Naive thymus-derived CD4-positive, alpha-beta T cell (primary cell): ENCODE results near the gene UNC13C. TPM values are rescaled to one million over a fixed set of nuclear protein-coding genes. Genes with fewer than 3 reads are reported as not detected.

ENCODE experiments used
- ATAC-seq: fragments of 150-1000 bp; cut with Tn5 transposase; 2 replicates; pipeline ENCODE4 v1.10.0; 2021; ENCODE audit warnings: mild to moderate bottlenecking, moderate library complexity
- CTCF ChIA-PET: fragments of 350-600 bp; sonication (Branson Sonifier 250); formaldehyde crosslinking; loops from one replicate; lab custom pipeline; 2021; ENCODE audit warnings: antibody characterized with exemption; lab: Charles Lee
- POLR2A ChIA-PET: fragments of 350-600 bp; sonication (Branson Sonifier 250); formaldehyde crosslinking; loops from one replicate; lab custom pipeline; 2021; ENCODE audit warnings: antibody characterized with exemption, inconsistent platforms; lab: Charles Lee
- DNase-seq, 9 donors: peaks; one replicate each; pipeline versions ENCODE4 v3.0.0 to v3.0.0-alpha.2; 2020 to 2022; ENCODE audit warnings: mixed read lengths in 1 of 9
- H3K27ac ChIP-seq: one replicate; pipeline ENCODE4 v1.7.0; 2013; ENCODE audit warnings: mild to moderate bottlenecking, low read depth, low read length, moderate library complexity
- H3K27me3 ChIP-seq, 2 donors: one replicate each; pipeline ENCODE4 v1.7.0; 2013; ENCODE audit warnings: low read length in 2 of 2, mild to moderate bottlenecking in 2 of 2, moderate library complexity in 2 of 2; ENCODE audit not compliant: control insufficient read depth in 2 of 2, insufficient read depth in 2 of 2
- H3K36me3 ChIP-seq, 3 experiments: 1 replicate in 2 of 3; 2 replicates in 1 of 3; pipeline ENCODE4 v1.7.0; 2013; ENCODE audit warnings: low read length in 3 of 3, mild to moderate bottlenecking in 3 of 3, moderate library complexity in 1 of 3; ENCODE audit not compliant: insufficient read depth in 3 of 3, control insufficient read depth in 2 of 3
- H3K4me1 ChIP-seq, 2 donors: one replicate each; pipeline ENCODE4 v1.7.0; 2013; ENCODE audit warnings: low read length in 2 of 2, mild to moderate bottlenecking in 2 of 2, moderate library complexity in 1 of 2; ENCODE audit not compliant: control insufficient read depth in 2 of 2, insufficient read depth in 2 of 2
- H3K4me3 ChIP-seq: 2 replicates; pipeline ENCODE4 v1.7.0; 2013; ENCODE audit warnings: mild to moderate bottlenecking, low read length
- H3K9me3 ChIP-seq, 3 experiments: 1 replicate in 2 of 3; 2 replicates in 1 of 3; pipeline ENCODE4 v1.7.0; 2013; ENCODE audit warnings: low read length in 3 of 3; ENCODE audit not compliant: control insufficient read depth in 2 of 3
- H3K27ac Mint-ChIP-seq, 9 donors: one replicate each; pipeline ENCODE4 v1.8.0; 2020 to 2022; ENCODE audit warnings: mixed read lengths in 9 of 9, mild to moderate bottlenecking in 8 of 9, moderate library complexity in 5 of 9, inconsistent platforms in 2 of 9
- H3K27me3 Mint-ChIP-seq, 5 donors: one replicate each; pipeline ENCODE4 v1.8.0; 2021 to 2022; ENCODE audit warnings: mixed read lengths in 5 of 5, mild to moderate bottlenecking in 1 of 5
- H3K36me3 Mint-ChIP-seq, 5 donors: one replicate each; pipeline ENCODE4 v1.8.0; 2020 to 2022; ENCODE audit warnings: mixed read lengths in 5 of 5, mild to moderate bottlenecking in 3 of 5, inconsistent platforms in 1 of 5
- H3K4me1 Mint-ChIP-seq, 7 donors: one replicate each; pipeline ENCODE4 v1.8.0; 2020 to 2022; ENCODE audit warnings: mixed read lengths in 7 of 7, mild to moderate bottlenecking in 3 of 7, inconsistent platforms in 1 of 7
- H3K4me3 Mint-ChIP-seq, 10 donors: one replicate each; pipeline ENCODE4 v1.8.0; 2020 to 2022; ENCODE audit warnings: mild to moderate bottlenecking in 10 of 10, mixed read lengths in 10 of 10, moderate library complexity in 6 of 10, inconsistent platforms in 2 of 10
- H3K9me3 Mint-ChIP-seq, 11 donors: one replicate each; pipeline ENCODE4 v1.8.0; 2020 to 2022; ENCODE audit warnings: mixed read lengths in 11 of 11, mild to moderate bottlenecking in 4 of 11, inconsistent platforms in 1 of 11, moderate library complexity in 1 of 11
- intact Hi-C, 2 donors: fragments of 100-400 bp; cut with micrococcal nuclease; formaldehyde crosslinking; loops; one replicate each; pipeline ENCODE4 v1.15.1; 2023
- polyA plus RNA-seq, 2 donors: library from polyadenylated mRNA; unstranded; fragments of 300-500 nt; fragmentation: Illumina TruSeq; gene quantifications; one replicate each; pipeline ENCODE4 v1.2.3, GENCODE V29; 2021
- total RNA-seq, 6 experiments: library from RNA in 5 of 6; stranded (reverse) in 5 of 6; gene quantifications; 1 replicate in 5 of 6; 2 replicates in 1 of 6; pipeline ENCODE4 v1.2.3 and lab custom pipeline; 2021 to 2026

Gene UNC13C
- total and polyA plus RNA-seq, 7 experiments from 2014 or later: not detected

- Histone ChIP-seq H3K4me1 (no peaks in the 10 kb centered on the region), H3K27me3 (no peaks in the 10 kb centered on the region), H3K9me3 (no peaks in the 10 kb centered on the region), H3K4me3 (no peak overlapping the region), H3K27ac (no peak overlapping the region), H3K36me3 (no peaks in the 10 kb centered on the region)
- ChIA-PET CTCF (interaction anchor here (0.7 kb wide), 1 partner anchor 704 kb away, joined by 3 read pairs; no protein-coding TSS in a partner anchor), POLR2A (no interaction called here)
- Mint-ChIP-seq H3K4me1 (no peaks in the 10 kb centered on the region), H3K4me3 (no peak overlapping the region), H3K27ac (no peak overlapping the region), H3K27me3 (peaks cover 0 to 6% (median 0%) of the 10 kb centered on the region in 5 donors), H3K9me3 (peaks cover 0 to 4% (median 0%) of the 10 kb centered on the region in 11 donors), H3K36me3 (no peaks in the 10 kb centered on the region)
- intact Hi-C loops: no loop called here
- no peak for DNase-seq
- no peak for ATAC-seq
These were observed 55.2 kb downstream of the UNC13C start for GRCh38 chr15:54033356-54033860.

- ATAC-seq (no peak), DNase-seq (no peak)
- peaks cover 0 to 6% (median 0%) of the 10 kb centered on the region in 5 donors for H3K27me3 Mint-ChIP-seq
- H3K4me1 ChIP-seq: no peaks in the 10 kb centered on the region
- ChIA-PET CTCF (interaction anchor here (0.7 kb wide), 1 partner anchor 705 kb away, joined by 3 read pairs; no protein-coding TSS in a partner anchor), POLR2A (no interaction called here)
- no peaks in the 10 kb centered on the region for H3K9me3 ChIP-seq
- H3K27ac ChIP-seq: no peak overlapping the region
- no peak overlapping the region for H3K27ac Mint-ChIP-seq
- no peak overlapping the region for H3K4me3 Mint-ChIP-seq
- intact Hi-C loops: no loop called here
- H3K36me3 ChIP-seq: no peaks in the 10 kb centered on the region
- H3K4me3 ChIP-seq: no peak overlapping the region
- H3K9me3 Mint-ChIP-seq: peaks cover 0 to 4% (median 0%) of the 10 kb centered on the region in 11 donors
- no peaks in the 10 kb centered on the region for H3K36me3 Mint-ChIP-seq
- H3K4me1 Mint-ChIP-seq: no peaks in the 10 kb centered on the region
- no peaks in the 10 kb centered on the region for H3K27me3 ChIP-seq
These were observed 55.7 kb downstream of the UNC13C start for GRCh38 chr15:54033869-54034458.

DNA sequence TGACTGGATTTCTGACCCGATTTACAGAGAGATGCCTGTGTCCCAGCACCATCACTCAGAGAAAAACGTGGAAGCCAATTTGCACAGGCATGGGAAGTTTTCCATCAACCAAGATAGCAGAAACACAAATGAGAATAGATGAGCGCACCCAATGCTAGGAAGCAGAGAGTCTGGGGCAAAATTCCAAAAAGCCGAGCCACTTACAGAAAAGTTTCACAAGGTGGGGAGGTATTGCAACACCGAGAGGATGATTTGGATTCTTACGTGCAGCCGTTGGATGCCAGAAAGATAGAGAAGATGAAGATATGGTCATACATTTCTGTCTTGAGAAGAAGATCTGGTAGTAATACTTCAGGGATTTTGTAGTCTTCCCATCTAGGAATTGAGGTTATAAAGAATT lies 57.4 kb downstream of the UNC13C start:
- Histone ChIP-seq H3K36me3 (no peaks in the 10 kb centered on the region), H3K27me3 (no peaks in the 10 kb centered on the region), H3K27ac (no peak overlapping the region), H3K4me3 (no peak overlapping the region), H3K4me1 (no peaks in the 10 kb centered on the region), H3K9me3 (no peaks in the 10 kb centered on the region)
- no peaks in the 10 kb centered on the region for H3K36me3 Mint-ChIP-seq
- H3K27me3 Mint-ChIP-seq: peaks cover 0 to 5% (median under 1%) of the 10 kb centered on the region in 5 donors
- H3K4me3 Mint-ChIP-seq: no peak overlapping the region
- intact Hi-C loops: no loop called here
- POLR2A ChIA-PET: no interaction called here
- ATAC-seq (no peak), DNase-seq (no peak)
- no peaks in the 10 kb centered on the region for H3K4me1 Mint-ChIP-seq
- no peak overlapping the region for H3K27ac Mint-ChIP-seq
- H3K9me3 Mint-ChIP-seq: peaks cover 0 to 4% (median 0%) of the 10 kb centered on the region in 11 donors
- CTCF ChIA-PET: no interaction called here

GRCh38 chr15:54045397-54045796 lies 67.2 kb downstream of the UNC13C start:
- H3K4me1 Mint-ChIP-seq: no peaks in the 10 kb centered on the region
- Histone ChIP-seq H3K27me3 (no peaks in the 10 kb centered on the region), H3K9me3 (no peaks in the 10 kb centered on the region), H3K4me1 (no peaks in the 10 kb centered on the region), H3K36me3 (no peaks in the 10 kb centered on the region), H3K4me3 (no peak overlapping the region), H3K27ac (no peak overlapping the region)
- peaks cover 0 to 7% (median 2%) of the 10 kb centered on the region in 11 donors for H3K9me3 Mint-ChIP-seq
- ChIA-PET CTCF (no interaction called here), POLR2A (no interaction called here)
- no peaks in the 10 kb centered on the region for H3K36me3 Mint-ChIP-seq
- no peak for DNase-seq
- no peak for ATAC-seq
- no peak overlapping the region for H3K27ac Mint-ChIP-seq
- H3K27me3 Mint-ChIP-seq: peaks cover 0 to 7% (median 4%) of the 10 kb centered on the region in 5 donors
- intact Hi-C loops: no loop called here
- H3K4me3 Mint-ChIP-seq: no peak overlapping the region

GRCh38 chr15:54046093-54046492 lies 67.9 kb downstream of the UNC13C start:
- Mint-ChIP-seq H3K27ac (no peak overlapping the region), H3K27me3 (peaks cover 0 to 5% (median 0%) of the 10 kb centered on the region in 5 donors), H3K36me3 (no peaks in the 10 kb centered on the region), H3K4me3 (no peak overlapping the region), H3K4me1 (no peaks in the 10 kb centered on the region), H3K9me3 (peaks cover 0 to 11% (median 2%) of the 10 kb centered on the region in 11 donors)
- no peak for DNase-seq
- ATAC-seq: no peak
- H3K4me1 ChIP-seq: no peaks in the 10 kb centered on the region
- H3K27me3 ChIP-seq: no peaks in the 10 kb centered on the region
- intact Hi-C loops: no loop called here
- H3K4me3 ChIP-seq: no peak overlapping the region
- POLR2A ChIA-PET: no interaction called here
- CTCF ChIA-PET: no interaction called here
- H3K27ac ChIP-seq: no peak overlapping the region
- no peaks in the 10 kb centered on the region for H3K36me3 ChIP-seq
- no peaks in the 10 kb centered on the region for H3K9me3 ChIP-seq

GRCh38 chr15:54064365-54064764 lies 86.1 kb downstream of the UNC13C start:
- no peak overlapping the region for H3K27ac ChIP-seq
- H3K4me1 Mint-ChIP-seq: no peaks in the 10 kb centered on the region

GRCh38 chr15:54066403-54066802 lies 88.2 kb downstream of the UNC13C start:
- H3K9me3 Mint-ChIP-seq: peaks cover 0 to 5% (median 2%) of the 10 kb centered on the region in 11 donors
- ChIA-PET POLR2A (no interaction called here), CTCF (no interaction called here)
- H3K4me1 Mint-ChIP-seq: no peaks in the 10 kb centered on the region
- Histone ChIP-seq H3K27me3 (no peaks in the 10 kb centered on the region), H3K36me3 (no peaks in the 10 kb centered on the region), H3K4me1 (no peaks in the 10 kb centered on the region), H3K9me3 (no peaks in the 10 kb centered on the region), H3K4me3 (no peak overlapping the region), H3K27ac (no peak overlapping the region)
- no peak overlapping the region for H3K27ac Mint-ChIP-seq
- H3K36me3 Mint-ChIP-seq: no peaks in the 10 kb centered on the region
- no peaks in the 10 kb centered on the region for H3K27me3 Mint-ChIP-seq
- intact Hi-C loops: no loop called here
- DNase-seq: no peak
- ATAC-seq: no peak
- no peak overlapping the region for H3K4me3 Mint-ChIP-seq

More at GRCh38 chr15:54064365-54064764, 86.1 kb downstream of the UNC13C start:
- Mint-ChIP-seq H3K36me3 (no peaks in the 10 kb centered on the region), H3K27ac (no peak overlapping the region), H3K27me3 (no peaks in the 10 kb centered on the region), H3K9me3 (peaks cover 0 to 7% (median 2%) of the 10 kb centered on the region in 11 donors), H3K4me3 (no peak overlapping the region)
- DNase-seq: no peak
- ChIA-PET CTCF (no interaction called here), POLR2A (no interaction called here)
- Histone ChIP-seq H3K27me3 (no peaks in the 10 kb centered on the region), H3K4me1 (no peaks in the 10 kb centered on the region), H3K4me3 (no peak overlapping the region), H3K9me3 (no peaks in the 10 kb centered on the region), H3K36me3 (no peaks in the 10 kb centered on the region)
- intact Hi-C loops: no loop called here
- no peak for ATAC-seq
